Measurements from ENCODE around the gene ATP13A3. TPM values are rescaled to one million over a fixed set of nuclear protein-coding genes. Genes with fewer than 3 reads are reported as not detected.

The ATP13A3 gene
- total and polyA plus RNA-seq, 12 donors = 17.6 to 111 (median 63.3) TPM

- Histone ChIP-seq H3K36me3 (replicated peaks in 1 of 2) (no peaks in the 10 kb centered on the region), H3K4me3 (no peak overlapping the region), H3K27me3 (peaks cover 19% of the 10 kb centered on the region), H3K9me3 (replicated peaks in 1 of 3) (no peaks in the 10 kb centered on the region), H3K4me1 (replicated peaks in 1 of 2) (peaks cover 0 to 10% of the 10 kb centered on the region in 2 donors), H3K27ac (no peak overlapping the region)
- DNase-seq = no peak
- no peak for TF ChIP-seq POLR2A (IDR thresholded peaks at IDR 0.05)
- no peak for TF ChIP-seq CTCF (IDR thresholded peaks at IDR 0.05)
- intact Hi-C loops (cut with DNase I) = loop anchor here in 1 of 2 donors (5.0 kb wide), 1 partner anchor 63 kb away; no protein-coding TSS in a partner anchor
- 68 to 89% (median 87%) methylated on average over 5 of the region's 5 CpGs for WGBS, 4 donors
Observed at GRCh38 chr3:194395212-194395611, 91.6 kb downstream of the ATP13A3 start.

GRCh38 chr3:194392576-194392975 is 94.2 kb downstream of the ATP13A3 start:
- H3K4me1 ChIP-seq (replicated peaks in 1 of 2) = peaks cover 0 to 10% of the 10 kb centered on the region in 2 donors
- H3K27ac ChIP-seq = no peak overlapping the region
- DNase-seq = no peak
- no peak overlapping the region for H3K4me3 ChIP-seq
- H3K9me3 ChIP-seq (replicated peaks in 1 of 3) = no peaks in the 10 kb centered on the region
- 87 to 90% (median 88%) methylated on average over 7 of the region's 7 CpGs for WGBS, 4 donors
- H3K27me3 ChIP-seq = peaks cover 11% of the 10 kb centered on the region
- no peaks in the 10 kb centered on the region for H3K36me3 ChIP-seq (replicated peaks in 1 of 2)
- intact Hi-C loops (cut with DNase I) = no loop called here
- TF ChIP-seq CTCF (IDR thresholded peaks at IDR 0.05) (no peak), POLR2A (IDR thresholded peaks at IDR 0.05) (no peak)

GRCh38 chr3:194390835-194391234 is 96.0 kb downstream of the ATP13A3 start:
- Histone ChIP-seq H3K4me3 (no peak overlapping the region), H3K27ac (no peak overlapping the region), H3K36me3 (replicated peaks in 1 of 2) (no peaks in the 10 kb centered on the region), H3K4me1 (replicated peaks in 1 of 2) (no peaks in the 10 kb centered on the region), H3K9me3 (replicated peaks in 1 of 3) (no peaks in the 10 kb centered on the region), H3K27me3 (peaks cover 4% of the 10 kb centered on the region)
- TF ChIP-seq POLR2A (IDR thresholded peaks at IDR 0.05) (no peak), CTCF (IDR thresholded peaks at IDR 0.05) (no peak)
- intact Hi-C loops (cut with DNase I) = no loop called here
- DNase-seq = no peak

- H3K27me3 ChIP-seq = peaks cover 4% of the 10 kb centered on the region
- 89 to 93% (median 91%) methylated on average over 8 of the region's 8 CpGs for WGBS, 4 donors
- intact Hi-C loops (cut with DNase I) = no loop called here
- no peak overlapping the region for H3K27ac ChIP-seq
- no peaks in the 10 kb centered on the region for H3K9me3 ChIP-seq (replicated peaks in 1 of 3)
- H3K4me3 ChIP-seq = no peak overlapping the region
- DNase-seq = peak in 1 of 7 donors; percentile 3
- H3K4me1 ChIP-seq (replicated peaks in 1 of 2) = no peaks in the 10 kb centered on the region
- H3K36me3 ChIP-seq (replicated peaks in 1 of 2) = no peaks in the 10 kb centered on the region
- TF ChIP-seq CTCF (IDR thresholded peaks at IDR 0.05) (no peak), POLR2A (IDR thresholded peaks at IDR 0.05) (no peak)
Observed at GRCh38 chr3:194389269-194389668, 97.5 kb downstream of the ATP13A3 start.
